GM18507 (cell line): Measurements from ENCODE around the gene ZDHHC11.
"Not testable (repeated sequence)": the region's sequence is repeated elsewhere in the genome, so short reads cannot be mapped to it uniquely, and the experiment has no call there.

Source experiments
- DNase-seq: peaks from one replicate; pipeline ENCODE4 v3.0.0; 2011; ENCODE audit warnings: low read depth; ENCODE audit not compliant: insufficient read length; ENCODE audit errors: extremely low spot score
- FAIRE-seq: peaks from 2 replicates; lab custom pipeline; 2011; peaks lifted over from hg19 to GRCh38; lab: Jason Lieb, UNC

ZDHHC11 gene

GRCh38 chr5:847736-848135 lies 3.0 kb downstream of the ZDHHC11 start:
- FAIRE-seq, DNase-seq: not testable (repeated sequence)

GRCh38 chr5:847212-847611 lies 3.6 kb downstream of the ZDHHC11 start:
- DNase-seq, FAIRE-seq: not testable (repeated sequence)

GRCh38 chr5:846602-847091 lies 4.1 kb downstream of the ZDHHC11 start:
- not testable (repeated sequence) for DNase-seq
- FAIRE-seq = peak; percentile 92

- not testable (repeated sequence) for DNase-seq, FAIRE-seq
Measured at GRCh38 chr5:845676-846601, 4.8 kb downstream of the ZDHHC11 start.

DNA sequence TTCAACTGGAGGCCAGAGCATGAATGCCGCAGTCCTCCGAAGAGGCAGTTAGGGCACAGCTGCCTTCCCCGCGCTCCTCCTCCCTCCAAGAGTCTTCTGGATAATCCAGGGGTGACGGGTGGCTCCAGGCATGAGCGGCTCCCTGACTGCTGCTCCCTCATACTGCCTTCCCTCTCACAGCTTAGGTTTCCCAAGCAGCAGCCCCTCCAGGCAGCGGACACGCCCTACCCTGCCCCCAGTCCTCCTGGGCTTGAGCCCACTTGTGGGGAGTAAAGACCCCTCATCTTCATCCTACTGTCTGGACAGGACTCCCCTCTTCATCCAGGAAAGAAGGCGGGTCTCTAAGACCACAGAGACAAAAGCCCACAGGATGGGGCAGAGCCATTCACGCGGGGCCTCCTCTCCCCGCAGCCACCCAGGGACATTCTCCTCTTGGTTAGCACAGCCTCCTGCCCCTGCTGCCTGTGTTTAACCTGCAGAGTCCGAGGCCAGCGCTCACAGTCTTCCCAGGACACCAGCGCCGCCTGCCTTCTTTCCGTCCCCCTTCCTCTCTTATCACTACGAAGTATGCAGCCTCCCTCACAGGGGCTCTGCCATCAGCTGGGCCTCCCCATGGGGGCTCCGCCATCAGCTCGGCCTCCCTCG lies 5.6 kb downstream of the ZDHHC11 start:
- DNase-seq, FAIRE-seq: not testable (repeated sequence)

GRCh38 chr5:844426-844825 lies 6.4 kb downstream of the ZDHHC11 start:
- DNase-seq, FAIRE-seq: not testable (repeated sequence)

DNA sequence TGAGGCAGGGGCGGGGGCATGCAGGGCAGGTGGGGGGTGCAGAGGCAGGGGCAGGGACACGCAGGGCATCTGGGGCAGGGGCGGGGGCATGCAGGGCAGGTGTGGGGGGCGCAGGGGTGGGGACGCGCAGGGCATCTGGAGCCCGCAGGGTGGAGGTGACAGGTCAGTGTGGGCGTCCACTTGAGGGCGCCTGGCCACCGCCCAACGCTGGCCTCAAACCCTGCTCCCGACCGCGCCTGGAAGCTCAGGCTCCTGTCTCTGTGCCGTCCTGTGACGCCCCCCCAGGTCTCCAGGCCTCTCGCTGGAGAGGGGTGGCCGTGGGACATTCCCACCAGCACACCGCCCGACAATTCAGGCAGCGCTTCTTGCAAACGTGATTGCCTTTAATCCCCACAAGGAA lies 6.9 kb downstream of the ZDHHC11 start:
- FAIRE-seq, DNase-seq: not testable (repeated sequence)

DNA sequence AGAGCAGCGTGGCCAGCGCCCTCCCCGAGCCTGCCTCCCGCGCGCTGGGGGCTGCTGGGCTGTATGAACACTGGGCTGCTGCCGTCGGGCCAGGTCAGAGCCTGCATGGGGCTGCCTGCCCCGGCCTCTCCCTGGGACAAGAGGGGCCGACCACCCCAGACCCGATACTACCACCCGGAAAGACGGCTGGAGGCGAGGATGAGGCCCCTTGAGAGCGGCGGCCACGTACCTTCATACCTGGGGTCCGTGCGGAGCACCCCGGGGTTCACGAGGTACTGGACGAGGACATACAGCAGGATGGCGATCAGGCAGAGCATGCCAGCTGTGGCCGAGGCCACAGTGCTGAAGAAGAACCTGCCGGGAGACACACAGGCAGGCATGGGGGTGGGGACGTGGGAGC lies 7.4 kb downstream of the ZDHHC11 start:
- DNase-seq, FAIRE-seq: not testable (repeated sequence)

- not testable (repeated sequence) for FAIRE-seq, DNase-seq
Measured at GRCh38 chr5:842402-843221, 8.2 kb downstream of the ZDHHC11 start.

GRCh38 chr5:841531-842401 lies 9.0 kb downstream of the ZDHHC11 start:
- FAIRE-seq, DNase-seq: not testable (repeated sequence)

DNA sequence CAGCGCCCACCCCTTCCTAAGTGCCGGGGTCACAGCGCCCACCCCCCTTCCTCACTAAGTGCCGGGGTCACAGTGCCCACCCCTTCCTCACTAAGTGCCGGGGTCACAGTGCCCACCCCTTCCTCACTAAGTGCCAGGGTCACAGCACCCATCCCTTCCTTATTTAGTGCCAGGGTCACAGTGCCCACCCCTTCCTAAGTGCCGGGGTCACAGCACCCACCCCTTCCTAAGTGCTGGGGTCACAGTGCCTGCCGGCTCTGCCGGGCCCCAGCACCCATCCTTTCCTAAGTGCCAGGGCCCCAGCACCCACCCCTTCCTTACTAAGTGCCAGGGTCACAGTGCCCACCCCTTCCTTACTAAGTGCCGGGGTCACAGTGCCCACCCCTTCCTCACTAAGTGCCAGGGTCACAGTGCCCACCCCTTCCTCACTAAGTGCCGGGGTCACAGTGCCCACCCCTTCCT lies 9.8 kb downstream of the ZDHHC11 start:
- FAIRE-seq, DNase-seq: not testable (repeated sequence)

DNA sequence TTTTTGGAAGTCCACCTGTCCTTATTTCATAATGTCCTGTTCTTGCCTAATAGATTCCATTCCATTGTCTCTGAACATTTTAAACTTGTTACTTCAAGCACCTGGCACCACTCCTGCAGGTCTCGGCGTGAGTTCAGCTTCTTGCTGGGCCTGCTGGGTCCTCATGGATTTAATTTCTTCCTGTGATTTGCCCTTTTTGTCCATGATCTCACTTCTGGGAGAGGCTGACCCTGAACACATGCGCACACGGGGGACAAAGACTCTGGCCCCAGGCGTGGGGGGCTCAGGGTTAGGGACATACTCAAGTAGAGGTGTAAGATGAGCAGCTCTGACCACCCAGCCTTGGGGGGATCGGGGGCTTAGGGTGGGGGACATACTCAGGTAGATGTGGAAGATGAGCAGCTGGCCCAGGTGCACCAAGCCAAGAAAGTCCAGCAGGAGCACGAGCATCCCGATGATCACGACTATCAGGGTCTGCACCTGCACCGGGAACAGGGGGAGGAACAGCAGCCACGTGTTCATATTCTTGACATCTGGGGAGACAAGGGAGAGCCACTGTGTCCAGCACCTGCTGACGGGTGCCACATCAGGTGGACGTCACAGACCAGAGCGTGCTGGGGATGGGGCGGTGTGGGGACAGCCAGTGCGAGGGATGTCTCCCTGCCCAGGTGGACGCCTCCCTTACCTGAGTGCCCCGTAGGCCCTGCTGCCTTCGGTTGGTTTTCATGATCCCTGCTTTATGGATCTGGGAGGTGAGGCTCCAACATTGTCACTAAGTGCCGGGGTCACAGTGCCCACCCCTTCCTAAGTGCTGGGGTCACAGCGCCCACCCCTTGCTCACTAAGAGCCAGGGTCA lies 10.4 kb downstream of the ZDHHC11 start:
- DNase-seq, FAIRE-seq: not testable (repeated sequence)

- not testable (repeated sequence) for DNase-seq, FAIRE-seq
Measured at GRCh38 chr5:838431-838851, 12.3 kb downstream of the ZDHHC11 start.

GRCh38 chr5:837621-838121 lies 13.1 kb downstream of the ZDHHC11 start:
- DNase-seq, FAIRE-seq: not testable (repeated sequence)

DNA sequence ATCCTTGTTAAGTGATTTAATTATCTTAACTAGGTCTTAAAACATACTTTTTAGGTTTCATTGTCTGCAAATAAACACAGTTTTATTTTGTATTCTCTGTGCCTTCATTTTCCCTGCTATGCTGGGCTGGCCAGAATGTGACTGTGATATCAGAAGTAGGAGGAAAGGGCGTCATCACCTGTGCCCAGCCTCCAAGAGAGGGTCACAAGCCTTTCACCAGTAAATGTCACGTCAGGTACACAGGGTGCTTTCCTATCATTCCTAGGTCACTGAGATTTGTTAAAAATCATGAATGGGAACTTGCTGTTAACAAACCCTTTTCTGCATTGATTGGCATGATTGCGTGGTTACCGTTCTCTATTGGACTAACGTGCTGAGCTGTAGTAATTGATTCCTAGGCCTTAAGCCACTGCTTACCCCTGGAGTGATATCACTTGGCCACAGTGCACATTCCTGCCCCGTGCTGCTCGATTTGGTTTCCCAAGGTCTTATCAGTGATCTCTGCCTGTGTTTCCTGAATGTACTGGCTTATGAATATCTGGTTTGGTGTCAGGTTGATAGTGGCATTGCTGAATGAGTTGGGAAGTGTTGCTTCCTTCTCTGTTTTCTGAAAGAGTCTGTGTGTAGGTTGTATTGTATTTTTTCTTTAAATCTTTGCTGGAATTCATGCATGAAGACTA lies 14.7 kb downstream of the ZDHHC11 start:
- not testable (repeated sequence) for DNase-seq, FAIRE-seq

- DNase-seq, FAIRE-seq: not testable (repeated sequence)
Measured at GRCh38 chr5:834013-834412, 16.8 kb downstream of the ZDHHC11 start.

DNA sequence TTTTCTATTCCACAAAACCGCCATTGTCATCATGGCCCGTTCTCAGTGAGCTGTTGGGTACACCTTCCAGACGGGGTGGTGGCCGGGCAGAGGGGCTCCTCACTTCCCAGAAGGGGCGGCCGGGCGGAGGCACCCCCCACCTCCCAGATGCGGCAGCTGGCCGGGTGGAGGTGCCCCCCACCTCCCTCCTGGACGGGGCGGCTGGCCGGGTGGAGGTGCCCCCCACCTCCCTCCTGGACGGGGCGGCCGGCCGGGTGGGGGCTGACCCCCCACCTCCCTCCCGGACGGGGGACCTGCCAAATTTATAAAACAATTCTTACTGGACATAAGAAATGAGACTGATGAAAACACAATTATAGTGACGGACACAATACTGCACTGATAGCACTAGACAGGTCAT lies 22.6 kb downstream of the ZDHHC11 start:
- not testable (repeated sequence) for DNase-seq, FAIRE-seq
